Measurements from ENCODE around the gene TPK1. TPM values are rescaled to one million over a fixed set of nuclear protein-coding genes. Genes with fewer than 3 reads are reported as not detected.

TPK1 gene
- total and polyA plus RNA-seq, 2 of the 4 experiments (the other 2 are of a cell fraction) = 0.38 to 1.8 TPM

DNA sequence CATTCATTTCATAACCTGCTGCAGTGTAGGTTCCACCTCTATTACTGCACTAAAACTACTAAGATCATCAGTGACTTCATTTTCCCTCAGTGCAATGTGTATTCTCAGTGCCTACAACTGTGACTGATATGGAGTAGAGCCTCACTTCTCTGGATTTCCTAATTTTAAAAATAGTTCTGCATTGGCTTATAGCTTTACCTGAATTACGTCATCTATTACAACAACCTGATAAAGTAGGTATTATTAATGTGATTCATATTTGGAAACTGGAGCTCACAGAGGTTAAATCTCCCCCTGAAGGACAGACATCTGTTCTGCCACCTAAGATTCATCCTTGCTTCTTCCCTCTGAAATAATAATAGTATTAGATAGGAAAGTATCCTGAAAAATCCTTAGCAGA lies 361.5 kb downstream of the TPK1 start:
- Histone ChIP-seq H2AK9ac (replicated peaks; ENCODE audit: low read depth, low read length, poor library complexity) (no peak overlapping the region), H3K36me3 (ENCODE audit: control insufficient read depth, insufficient read depth, low read length) (no peaks in the 10 kb centered on the region), H3K9ac (ENCODE audit: low read depth, low read length) (no peak overlapping the region), H3K27me3 (ENCODE audit: control insufficient read depth, insufficient read depth, low read length) (no peaks in the 10 kb centered on the region), H3K23ac (ENCODE audit: low read depth, low read length) (no peak overlapping the region), H2BK20ac (ENCODE audit: low read depth, low read length) (no peak overlapping the region), H3K9me1 (ENCODE audit: insufficient read depth, low read length) (no peaks in the 10 kb centered on the region), H4K8ac (ENCODE audit: low read depth in 2 of 2, low read length in 2 of 2) (no peak overlapping the region), H3K4ac (ENCODE audit: low read depth, low read length) (no peak overlapping the region), H3K14ac (replicated peaks; ENCODE audit: low read depth, low read length) (no peak overlapping the region), H3K56ac (ENCODE audit: extremely low read depth, insufficient read depth, low read length) (no peak overlapping the region), H3K18ac (ENCODE audit: low read depth, low read length) (no peak overlapping the region), H2AK5ac (ENCODE audit: low read depth, low read length) (no peak overlapping the region), H3K4me1 (ENCODE audit: control insufficient read depth, insufficient read depth, low read length) (no peaks in the 10 kb centered on the region), H2BK5ac (ENCODE audit: low read depth, low read length, poor library complexity, severe bottlenecking) (no peak overlapping the region), H4K5ac (ENCODE audit: low read depth, low read length) (no peak overlapping the region), H2BK120ac (ENCODE audit: low read depth, low read length) (no peak overlapping the region), H3K27ac (ENCODE audit: insufficient read depth, low read length) (no peak overlapping the region), H4K20me1 (ENCODE audit: insufficient read depth, low read length) (no peaks in the 10 kb centered on the region), H3K4me2 (ENCODE audit: low read depth, low read length) (no peak overlapping the region), H3K4me3 (ENCODE audit: insufficient read depth, low read depth, low read length) (no peak overlapping the region), H4K91ac (ENCODE audit: insufficient read depth, low read depth, low read length) (no peak overlapping the region), H3K9me3 (ENCODE audit: control insufficient read depth, insufficient read depth, low read length) (peaks cover 4% of the 10 kb centered on the region; the same call in 1 of the 2 replicates), H2BK15ac (ENCODE audit: low read depth, low read length) (no peak overlapping the region), H3K79me1 (ENCODE audit: low read depth in 1 of 2, low read length in 2 of 2) (no peaks in the 10 kb centered on the region), H2AFZ (replicated peaks; ENCODE audit: low read length, poor library complexity) (no peak overlapping the region)
- no peak for ATAC-seq (ENCODE audit: low read depth)
- CTCF ChIA-PET = no interaction called here
- intact Hi-C loops (cut with micrococcal nuclease) (no loop called here), dilution Hi-C loops (cut with HindIII; ENCODE audit: low sequenced_read_pairs, unreplicated experiment) (no loop called here), in situ Hi-C loops (cut with MboI; ENCODE audit: low sequenced_read_pairs) (no loop called here)
- no CpG with 5 or more reads among the region's 1 CpG for WGBS, 2 experiments (ENCODE audit: extremely low coverage in 2 of 2, insufficient read length in 1 of 2)
- TF ChIP-seq CEBPB (IDR thresholded peaks at IDR 0.05; ENCODE audit: low read depth, low read length) = no peak
- TF ChIP-seq CHD1 (IDR thresholded peaks at IDR 0.05; ENCODE audit: low read depth, low read length) = no peak
- TF ChIP-seq, protein P1, sequence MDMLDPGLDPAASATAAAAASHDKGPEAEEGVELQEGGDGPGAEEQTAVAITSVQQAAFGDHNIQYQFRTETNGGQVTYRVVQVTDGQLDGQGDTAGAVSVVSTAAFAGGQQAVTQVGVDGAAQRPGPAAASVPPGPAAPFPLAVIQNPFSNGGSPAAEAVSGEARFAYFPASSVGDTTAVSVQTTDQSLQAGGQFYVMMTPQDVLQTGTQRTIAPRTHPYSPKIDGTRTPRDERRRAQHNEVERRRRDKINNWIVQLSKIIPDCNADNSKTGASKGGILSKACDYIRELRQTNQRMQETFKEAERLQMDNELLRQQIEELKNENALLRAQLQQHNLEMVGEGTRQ (IDR thresholded peaks at IDR 0.05; ENCODE audit: low read depth, low read length) = no peak
- no peak for TF ChIP-seq MAFK (IDR thresholded peaks at IDR 0.05; ENCODE audit: low read depth, low read length)
- TF ChIP-seq BHLHE40 (IDR thresholded peaks at IDR 0.05; ENCODE audit: low read depth, low read length) = no peak
- TF ChIP-seq MAZ (IDR thresholded peaks at IDR 0.05; ENCODE audit: borderline replicate concordance, low read depth, low read length) = no peak
- no peak for TF ChIP-seq SMC3 (IDR thresholded peaks at IDR 0.05; ENCODE audit: low read depth, low read length)
- no peak for TF ChIP-seq POLR2A (IDR thresholded peaks at IDR 0.05; ENCODE audit: low read depth, low read length)
- TF ChIP-seq, protein P2, sequence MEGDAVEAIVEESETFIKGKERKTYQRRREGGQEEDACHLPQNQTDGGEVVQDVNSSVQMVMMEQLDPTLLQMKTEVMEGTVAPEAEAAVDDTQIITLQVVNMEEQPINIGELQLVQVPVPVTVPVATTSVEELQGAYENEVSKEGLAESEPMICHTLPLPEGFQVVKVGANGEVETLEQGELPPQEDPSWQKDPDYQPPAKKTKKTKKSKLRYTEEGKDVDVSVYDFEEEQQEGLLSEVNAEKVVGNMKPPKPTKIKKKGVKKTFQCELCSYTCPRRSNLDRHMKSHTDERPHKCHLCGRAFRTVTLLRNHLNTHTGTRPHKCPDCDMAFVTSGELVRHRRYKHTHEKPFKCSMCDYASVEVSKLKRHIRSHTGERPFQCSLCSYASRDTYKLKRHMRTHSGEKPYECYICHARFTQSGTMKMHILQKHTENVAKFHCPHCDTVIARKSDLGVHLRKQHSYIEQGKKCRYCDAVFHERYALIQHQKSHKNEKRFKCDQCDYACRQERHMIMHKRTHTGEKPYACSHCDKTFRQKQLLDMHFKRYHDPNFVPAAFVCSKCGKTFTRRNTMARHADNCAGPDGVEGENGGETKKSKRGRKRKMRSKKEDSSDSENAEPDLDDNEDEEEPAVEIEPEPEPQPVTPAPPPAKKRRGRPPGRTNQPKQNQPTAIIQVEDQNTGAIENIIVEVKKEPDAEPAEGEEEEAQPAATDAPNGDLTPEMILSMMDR (conservative IDR thresholded peaks at IDR 0.05; ENCODE audit: low read depth, low read length) = no peak
- no peak for TF ChIP-seq RCOR1 (IDR thresholded peaks at IDR 0.05; ENCODE audit: insufficient replicate concordance, low read length)
- no peak for TF ChIP-seq RFX5 (IDR thresholded peaks at IDR 0.05; ENCODE audit: low read depth, low read length)
- no TSS peak for BruUV-seq (replicated peaks)
- POLR2A ChIA-PET (ENCODE audit: unreplicated experiment) = no interaction called here
- no peak for DNase-seq
